Upper lobe of right lung (tissue), 1 donor: ENCODE results near the gene SGK1. TPM values are rescaled to one million over a fixed set of nuclear protein-coding genes. Genes with fewer than 3 reads are reported as not detected.
"Not testable (repeated sequence)": the region's sequence is repeated elsewhere in the genome, so short reads cannot be mapped to it uniquely, and the experiment has no call there.

Experiments
- ATAC-seq: fragments of 200-7000 bp; cut with Tn5 transposase; one replicate; pipeline ENCODE4 v1.9.1; 2020; ENCODE audit warnings: mild to moderate bottlenecking, moderate library complexity
- DNase-seq: peaks from one replicate; pipeline ENCODE4 v3.0.0-alpha.2; 2020
- H3K27ac ChIP-seq: fragments of 200-600 bp; one replicate; pipeline ENCODE4 v1.8.0; 2022
- H3K27me3 ChIP-seq: fragments of 200-600 bp; one replicate; pipeline ENCODE4 v1.8.0; 2022; ENCODE audit warnings: mild to moderate bottlenecking
- H3K36me3 ChIP-seq: fragments of 200-600 bp; one replicate; pipeline ENCODE4 v1.8.0; 2022
- H3K4me1 ChIP-seq: fragments of 200-600 bp; one replicate; pipeline ENCODE4 v1.8.0; 2022
- H3K4me3 ChIP-seq: fragments of 200-600 bp; one replicate; pipeline ENCODE4 v1.8.0; 2022; ENCODE audit warnings: mild to moderate bottlenecking
- H3K9me3 ChIP-seq: fragments of 200-600 bp; one replicate; pipeline ENCODE4 v1.8.0; 2022
- CTCF ChIP-seq: fragments of 200-600 bp; IDR thresholded peaks from one replicate; pipeline ENCODE4 v1.8.0; 2022; ENCODE audit warnings: antibody characterized with exemption
- intact Hi-C: fragments of 100-400 bp; cut with DNase I; formaldehyde crosslinking; loops from one replicate; pipeline ENCODE4 v1.11.0; 2022
- total RNA-seq: library from RNA; stranded (reverse); fragmentation: NEBNext Ultra II Directional; extraction: Animal tissue kit (Norgen Biotek cat#: 25700); gene quantifications from one replicate; pipeline ENCODE4 v1.2.1, GENCODE V29; 2021
- donor health status: DM: no; HTN: yes; CAD: no; lungs with severe emphysema.

Gene SGK1
- total RNA-seq, 1 donor from 2014 or later: 204 TPM

GRCh38 chr6:134288538-134289203 is 29.2 kb downstream of the SGK1 start:
- peak overlapping the region; percentile 33 for H3K27ac ChIP-seq
- H3K36me3 ChIP-seq: no peaks in the 10 kb centered on the region
- DNase-seq (no peak), ATAC-seq (peak; percentile 75)
- TF ChIP-seq CTCF: no peak
- H3K4me1 ChIP-seq: no peaks in the 10 kb centered on the region
- H3K9me3 ChIP-seq: no peaks in the 10 kb centered on the region
- intact Hi-C loops: no loop called here
- no peak overlapping the region for H3K4me3 ChIP-seq
- no peaks in the 10 kb centered on the region for H3K27me3 ChIP-seq

- Histone ChIP-seq H3K4me3 (no peak overlapping the region), H3K36me3 (no peaks in the 10 kb centered on the region), H3K27ac (peak overlapping the region; percentile 33), H3K4me1 (no peaks in the 10 kb centered on the region), H3K9me3 (no peaks in the 10 kb centered on the region), H3K27me3 (no peaks in the 10 kb centered on the region)
- no peak for DNase-seq
- intact Hi-C loops: no loop called here
- TF ChIP-seq CTCF: no peak
- ATAC-seq: no peak
Measured at GRCh38 chr6:134287859-134288537, 29.9 kb downstream of the SGK1 start.

GRCh38 chr6:134282816-134283215 is 35.1 kb downstream of the SGK1 start:
- no peaks in the 10 kb centered on the region for H3K4me1 ChIP-seq
- H3K27me3 ChIP-seq: no peaks in the 10 kb centered on the region
- H3K27ac ChIP-seq: no peak overlapping the region
- H3K4me3 ChIP-seq: no peak overlapping the region
- H3K36me3 ChIP-seq: no peaks in the 10 kb centered on the region
- no peak for TF ChIP-seq CTCF
- intact Hi-C loops: no loop called here
- H3K9me3 ChIP-seq: no peaks in the 10 kb centered on the region
- ATAC-seq: no peak
- DNase-seq: no peak

GRCh38 chr6:134281388-134281787 is 36.5 kb downstream of the SGK1 start:
- no peak for TF ChIP-seq CTCF
- H3K4me3 ChIP-seq: no peak overlapping the region
- no peak for DNase-seq
- no peaks in the 10 kb centered on the region for H3K36me3 ChIP-seq
- H3K4me1 ChIP-seq: no peaks in the 10 kb centered on the region
- ATAC-seq: no peak
- intact Hi-C loops: no loop called here
- H3K9me3 ChIP-seq: no peaks in the 10 kb centered on the region
- no peak overlapping the region for H3K27ac ChIP-seq
- no peaks in the 10 kb centered on the region for H3K27me3 ChIP-seq

GRCh38 chr6:134278000-134278399 is 39.9 kb downstream of the SGK1 start:
- ATAC-seq: no peak
- Histone ChIP-seq H3K4me1 (no peaks in the 10 kb centered on the region), H3K4me3 (no peak overlapping the region), H3K27me3 (no peaks in the 10 kb centered on the region), H3K27ac (no peak overlapping the region), H3K36me3 (no peaks in the 10 kb centered on the region), H3K9me3 (no peaks in the 10 kb centered on the region)
- intact Hi-C loops: no loop called here
- no peak for TF ChIP-seq CTCF
- no peak for DNase-seq

GRCh38 chr6:134276891-134277377 is 41.0 kb downstream of the SGK1 start:
- H3K9me3 ChIP-seq, DNase-seq, intact Hi-C loops, H3K4me1 ChIP-seq, H3K36me3 ChIP-seq, H3K4me3 ChIP-seq, H3K27ac ChIP-seq, H3K27me3 ChIP-seq, ATAC-seq: not testable (repeated sequence)
